Keratinocyte (primary cell): ENCODE measurements around the gene ACCS. TPM values are rescaled to one million over a fixed set of nuclear protein-coding genes. Genes with fewer than 3 reads are reported as not detected.

ENCODE experiments used
- DNase-seq: peaks from one replicate; pipeline ENCODE4 v3.0.0-alpha.2; 2011; ENCODE audit warnings: low read depth, missing footprints, low spot score
- FAIRE-seq: peaks from 2 replicates; lab custom pipeline; 2011; peaks lifted over from hg19 to GRCh38; lab: Jason Lieb, UNC
- H2AFZ ChIP-seq: 2 replicates; pipeline ENCODE4 v1.6.0; 2012; ENCODE audit warnings: low read length, control low read depth, inconsistent platforms; ENCODE audit not compliant: control insufficient read depth
- H3K27ac ChIP-seq: 2 replicates; pipeline ENCODE4 v1.5.1; 2011; ENCODE audit warnings: low read length; ENCODE audit not compliant: control insufficient read depth, insufficient read depth
- H3K27me3 ChIP-seq: 3 replicates; pipeline ENCODE4 v1.6.0; 2011; ENCODE audit warnings: low read length; ENCODE audit not compliant: control insufficient read depth, insufficient read depth; ENCODE audit errors: extremely low read depth
- H3K36me3 ChIP-seq, 2 experiments: 2 replicates in 1 of 2; 3 replicates in 1 of 2; pipeline ENCODE4 v1.5.1; 2011; ENCODE audit warnings: low read length in 2 of 2, mild to moderate bottlenecking in 1 of 2; ENCODE audit not compliant: control insufficient read depth in 2 of 2, insufficient read depth in 2 of 2; ENCODE audit errors: extremely low read depth in 1 of 2
- H3K4me1 ChIP-seq: 3 replicates; pipeline ENCODE4 v1.5.1; 2011; ENCODE audit warnings: low read length; ENCODE audit not compliant: control insufficient read depth, insufficient read depth; ENCODE audit errors: extremely low read depth
- H3K4me2 ChIP-seq: 3 replicates; pipeline ENCODE4 v1.6.0; 2011; ENCODE audit warnings: low read depth, low read length; ENCODE audit not compliant: control insufficient read depth, insufficient read depth; ENCODE audit errors: extremely low read depth
- H3K4me3 ChIP-seq, 3 experiments: fragments of 200-600 bp in 1 of 3; sonication (generic) in 1 of 3; 2 replicates in 2 of 3; 3 replicates in 1 of 3; pipeline ENCODE4 v1.5.1; 2011 to 2016; ENCODE audit warnings: low read length in 3 of 3, mild to moderate bottlenecking in 3 of 3, control low read depth in 2 of 3, inconsistent platforms in 1 of 3, low read depth in 1 of 3, mixed read lengths in 1 of 3, mixed run types in 1 of 3, moderate library complexity in 1 of 3; ENCODE audit not compliant: control insufficient read depth in 2 of 3, insufficient read depth in 2 of 3; ENCODE audit errors: extremely low read depth in 1 of 3
- H3K79me2 ChIP-seq: 2 replicates; pipeline ENCODE4 v1.6.0; 2012; ENCODE audit warnings: low read length; ENCODE audit not compliant: control insufficient read depth, insufficient read depth
- H3K9ac ChIP-seq: 3 replicates; pipeline ENCODE4 v1.6.0; 2011; ENCODE audit warnings: low read length; ENCODE audit not compliant: control insufficient read depth, insufficient read depth; ENCODE audit errors: extremely low read depth
- H3K9me1 ChIP-seq: 3 replicates; pipeline ENCODE4 v1.6.0; 2011; ENCODE audit warnings: low read length; ENCODE audit not compliant: control insufficient read depth, insufficient read depth; ENCODE audit errors: extremely low read depth
- H3K9me3 ChIP-seq: 2 replicates; pipeline ENCODE4 v1.5.1; 2012; ENCODE audit warnings: low read depth, low read length; ENCODE audit not compliant: control insufficient read depth
- H4K20me1 ChIP-seq: 3 replicates; pipeline ENCODE4 v1.6.0; 2011; ENCODE audit warnings: low read length; ENCODE audit not compliant: control insufficient read depth, insufficient read depth; ENCODE audit errors: extremely low read depth
- EZH2 ChIP-seq: IDR thresholded peaks from one replicate; pipeline ENCODE4 v1.6.1; 2012; ENCODE audit warnings: inconsistent platforms, mild to moderate bottlenecking, low read length, moderate library complexity
- dilution Hi-C: fragments of 300-500 bp; cut with MboI; formaldehyde crosslinking; loops from one replicate; pipeline ENCODE4 v1.7.0; 2020; ENCODE audit warnings: low sequenced_read_pairs; ENCODE audit not compliant: extremely low pct_ligation_motif_present
- polyA plus RNA-seq, 5 experiments: library from polyadenylated mRNA; depleted of rRNA in 3 of 5; stranded (reverse) in 3 of 5; stranded (forward) in 1 of 5; unstranded in 1 of 5; fragments of >200 nt; gene quantifications; 1 replicate in 1 of 5; 2 replicates in 3 of 5; 3 replicates in 1 of 5; pipeline versions ENCODE4 v1.2.1 to v1.2.3, GENCODE V29; 2011 to 2012; ENCODE audit warnings: missing spikeins in 2 of 5, low read depth in 1 of 5, low replicate concordance in 1 of 5
- TF ChIP-seq, protein P1 (sequence below), 3 experiments: IDR thresholded peaks in 1 of 3; conservative IDR thresholded peaks in 1 of 3; optimal IDR thresholded peaks in 1 of 3; 2 replicates in 2 of 3; 3 replicates in 1 of 3; pipeline versions ENCODE3 to v1.5.1; 2011; ENCODE audit warnings: low read length in 3 of 3, mild to moderate bottlenecking in 3 of 3, moderate library complexity in 2 of 3, control low read depth in 1 of 3, inconsistent platforms in 1 of 3; ENCODE audit not compliant: insufficient read depth in 2 of 3; ENCODE audit errors: extremely low read depth in 1 of 3

Gene ACCS
- polyA plus RNA-seq, 1 donor (not counting 4 experiments of a cell fraction or from before 2014, with no cell fraction given): 4.1 TPM

- no peak overlapping the region for H3K4me3 ChIP-seq
- DNase-seq (no peak), FAIRE-seq (no peak)
- H3K79me2 ChIP-seq: no peaks in the 10 kb centered on the region
- no peak overlapping the region for H2AFZ ChIP-seq
- no peak for TF ChIP-seq EZH2
- TF ChIP-seq, protein P1, sequence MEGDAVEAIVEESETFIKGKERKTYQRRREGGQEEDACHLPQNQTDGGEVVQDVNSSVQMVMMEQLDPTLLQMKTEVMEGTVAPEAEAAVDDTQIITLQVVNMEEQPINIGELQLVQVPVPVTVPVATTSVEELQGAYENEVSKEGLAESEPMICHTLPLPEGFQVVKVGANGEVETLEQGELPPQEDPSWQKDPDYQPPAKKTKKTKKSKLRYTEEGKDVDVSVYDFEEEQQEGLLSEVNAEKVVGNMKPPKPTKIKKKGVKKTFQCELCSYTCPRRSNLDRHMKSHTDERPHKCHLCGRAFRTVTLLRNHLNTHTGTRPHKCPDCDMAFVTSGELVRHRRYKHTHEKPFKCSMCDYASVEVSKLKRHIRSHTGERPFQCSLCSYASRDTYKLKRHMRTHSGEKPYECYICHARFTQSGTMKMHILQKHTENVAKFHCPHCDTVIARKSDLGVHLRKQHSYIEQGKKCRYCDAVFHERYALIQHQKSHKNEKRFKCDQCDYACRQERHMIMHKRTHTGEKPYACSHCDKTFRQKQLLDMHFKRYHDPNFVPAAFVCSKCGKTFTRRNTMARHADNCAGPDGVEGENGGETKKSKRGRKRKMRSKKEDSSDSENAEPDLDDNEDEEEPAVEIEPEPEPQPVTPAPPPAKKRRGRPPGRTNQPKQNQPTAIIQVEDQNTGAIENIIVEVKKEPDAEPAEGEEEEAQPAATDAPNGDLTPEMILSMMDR (optimal IDR thresholded peaks at IDR 0.05 in 1 of 3, IDR thresholded peaks at IDR 0.05 in 1 of 3, conservative IDR thresholded peaks at IDR 0.05 in 1 of 3; ENCODE audit: extremely low read depth in 1 of 3, insufficient read depth in 2 of 3, low read length in 3 of 3): no peak
- H3K9me1 ChIP-seq: no peaks in the 10 kb centered on the region
- H3K4me2 ChIP-seq: no peak overlapping the region
- H3K27me3 ChIP-seq: no peaks in the 10 kb centered on the region
- dilution Hi-C loops: no loop called here
- no peaks in the 10 kb centered on the region for H3K36me3 ChIP-seq
- H3K27ac ChIP-seq: no peak overlapping the region
- H3K9me3 ChIP-seq: no peaks in the 10 kb centered on the region
- no peaks in the 10 kb centered on the region for H4K20me1 ChIP-seq
- no peaks in the 10 kb centered on the region for H3K4me1 ChIP-seq
- no peak overlapping the region for H3K9ac ChIP-seq
Observed at GRCh38 chr11:44082645-44083044, 16.6 kb downstream of the ACCS start.

DNA sequence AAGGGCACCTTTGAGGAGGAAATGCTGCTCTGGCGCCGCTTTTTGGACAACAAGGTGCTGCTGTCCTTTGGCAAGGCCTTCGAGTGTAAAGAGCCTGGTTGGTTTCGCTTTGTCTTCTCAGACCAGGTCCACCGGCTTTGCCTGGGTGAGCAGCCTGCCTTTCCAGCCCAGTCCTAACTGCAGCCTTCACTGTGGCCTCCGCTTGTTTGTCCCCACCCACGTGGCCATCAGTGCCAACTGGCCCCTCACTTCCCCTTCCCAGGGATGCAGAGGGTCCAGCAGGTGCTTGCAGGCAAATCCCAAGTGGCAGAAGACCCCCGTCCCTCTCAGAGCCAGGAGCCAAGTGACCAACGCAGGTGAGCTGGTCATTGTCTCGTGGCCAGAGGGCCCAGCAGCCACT, 17.4 kb downstream of the ACCS start:
- Histone ChIP-seq H3K9me3 (no peaks in the 10 kb centered on the region), H3K27me3 (no peaks in the 10 kb centered on the region), H3K9ac (no peak overlapping the region), H4K20me1 (no peaks in the 10 kb centered on the region), H3K36me3 (no peaks in the 10 kb centered on the region), H2AFZ (no peak overlapping the region), H3K4me2 (no peak overlapping the region), H3K4me3 (no peak overlapping the region), H3K4me1 (no peaks in the 10 kb centered on the region), H3K27ac (no peak overlapping the region), H3K79me2 (no peaks in the 10 kb centered on the region), H3K9me1 (no peaks in the 10 kb centered on the region)
- FAIRE-seq: no peak
- dilution Hi-C loops: no loop called here
- DNase-seq: no peak
- TF ChIP-seq, protein P1 (optimal IDR thresholded peaks at IDR 0.05 in 1 of 3, IDR thresholded peaks at IDR 0.05 in 1 of 3, conservative IDR thresholded peaks at IDR 0.05 in 1 of 3; ENCODE audit: extremely low read depth in 1 of 3, insufficient read depth in 2 of 3, low read length in 3 of 3): no peak
- TF ChIP-seq EZH2: no peak
